Umbilical cord (tissue), 2 donors: ENCODE data around the gene TCEA3. TPM values are rescaled to one million over a fixed set of nuclear protein-coding genes. Genes with fewer than 3 reads are reported as not detected.

ENCODE experiments used
- DNase-seq: peaks from one replicate; pipeline ENCODE4 v3.0.0-alpha.2; 2015; ENCODE audit warnings: low spot score
- total RNA-seq: library from RNA; depleted of rRNA; stranded (reverse); fragments of >200 nt; gene quantifications from one replicate; pipeline ENCODE4 v1.2.3, GENCODE V29; 2014; ENCODE audit warnings: low replicate concordance; ENCODE audit not compliant: insufficient read depth

The TCEA3 gene
- total RNA-seq, 1 donor from 2014 or later = 44.8 TPM

GRCh38 chr1:23446661-23447310 lies 22.2 kb upstream of the TCEA3 start:
- DNase-seq = no peak

- DNase-seq = peak; percentile 70
These were observed 20.2 kb upstream of the TCEA3 start for GRCh38 chr1:23444596-23445390.

DNA sequence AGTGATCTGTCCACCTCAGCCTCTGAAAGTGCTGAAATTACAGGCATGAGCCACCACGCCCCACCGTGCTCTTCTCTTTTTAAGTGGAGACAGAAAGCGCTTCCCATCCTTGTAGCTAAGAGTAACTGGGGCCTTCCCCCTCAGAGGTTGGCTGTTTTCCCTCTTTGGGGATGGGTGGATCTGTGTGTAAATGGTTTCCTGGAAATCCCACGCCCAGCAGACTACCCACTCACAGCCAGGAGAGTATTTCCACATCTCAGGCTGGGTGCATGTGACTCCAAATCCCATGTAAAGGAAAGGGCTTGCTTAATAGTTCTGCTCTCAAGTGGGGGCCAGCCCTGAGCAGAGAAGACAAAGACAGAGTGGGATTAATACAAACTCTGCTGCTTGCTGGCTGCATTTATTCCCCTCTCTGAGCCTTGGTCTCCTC lies 19.6 kb upstream of the TCEA3 start:
- peak; percentile 97 for DNase-seq

- DNase-seq = no peak
These were observed 18.2 kb upstream of the TCEA3 start for GRCh38 chr1:23442751-23443150.

GRCh38 chr1:23441446-23442148 lies 17.0 kb upstream of the TCEA3 start:
- DNase-seq = no peak

DNA sequence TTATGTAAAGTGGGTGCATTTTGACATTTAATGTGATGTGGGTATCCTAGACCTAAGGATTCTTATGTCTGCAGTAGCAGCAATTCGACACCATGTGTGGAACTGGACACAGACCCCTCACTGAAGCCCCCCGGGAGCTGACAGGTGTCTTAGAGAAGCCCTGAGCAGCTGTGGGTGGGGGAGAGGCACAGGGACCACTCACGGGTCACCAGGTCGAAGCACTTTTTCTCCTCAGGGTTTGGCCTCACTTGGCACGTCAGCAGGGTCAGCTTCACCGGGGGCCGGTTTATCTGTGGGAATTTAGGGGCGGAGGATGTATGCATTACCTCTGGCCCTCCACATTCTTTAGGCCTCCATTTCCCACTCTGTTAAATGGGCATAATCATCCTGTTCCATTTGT lies 14.0 kb upstream of the TCEA3 start:
- no peak for DNase-seq

- no peak for DNase-seq
These were observed 12.8 kb upstream of the TCEA3 start for GRCh38 chr1:23437355-23437664.

- peak; percentile 19 for DNase-seq
These were observed 12.2 kb upstream of the TCEA3 start for GRCh38 chr1:23436520-23437354.

DNA sequence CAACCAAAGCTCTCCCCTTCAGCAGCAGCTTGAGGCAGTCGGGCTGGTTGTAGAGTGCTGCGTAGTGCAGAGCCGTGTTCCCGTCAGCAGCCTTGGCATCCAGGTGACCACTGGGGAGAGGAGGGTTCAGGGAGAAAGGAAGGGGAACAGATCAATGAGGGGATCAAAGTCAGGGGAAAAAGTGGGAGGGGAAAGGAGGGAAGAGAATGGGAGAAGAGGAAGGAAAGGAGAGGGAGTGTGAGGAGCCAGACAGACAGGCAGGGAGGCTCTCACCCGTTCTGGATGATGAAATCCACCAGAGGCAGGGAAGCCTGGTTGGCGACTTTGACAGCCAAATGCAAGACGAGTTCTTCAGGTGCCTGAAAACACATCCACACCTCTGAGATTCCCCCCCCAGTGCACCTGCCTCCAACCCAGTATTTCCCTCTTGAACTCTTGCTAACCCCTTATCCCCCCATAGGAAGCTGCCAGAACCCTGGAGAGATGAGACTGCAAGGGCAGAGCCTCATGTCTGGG lies 9.8 kb upstream of the TCEA3 start:
- DNase-seq = no peak

- DNase-seq = no peak
These were observed 8.6 kb upstream of the TCEA3 start for GRCh38 chr1:23433122-23433521.

DNA sequence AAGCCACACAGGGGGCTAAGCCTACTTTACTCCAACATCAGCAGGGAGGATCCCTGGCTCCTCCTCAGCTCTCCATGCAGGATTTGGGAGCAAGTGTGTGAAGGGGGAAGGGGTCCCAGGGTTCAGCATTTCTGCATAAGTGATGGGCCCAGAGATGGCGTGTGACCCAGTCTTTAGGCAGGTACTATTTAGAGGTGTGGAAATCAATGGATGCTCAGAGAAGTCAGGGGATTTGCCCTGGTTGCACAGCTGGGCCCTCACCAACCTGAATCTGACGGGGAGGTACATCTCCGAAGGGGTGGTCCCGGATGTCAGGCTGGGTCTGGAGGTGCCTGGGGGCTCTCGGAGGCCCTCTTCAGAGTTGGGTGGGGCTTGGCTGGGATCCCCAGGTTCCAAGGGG lies 6.9 kb upstream of the TCEA3 start:
- no peak for DNase-seq

- no peak for DNase-seq
These were observed 6.3 kb upstream of the TCEA3 start for GRCh38 chr1:23430803-23431202.

- no peak for DNase-seq
These were observed 3.8 kb upstream of the TCEA3 start for GRCh38 chr1:23428136-23428905.

DNA sequence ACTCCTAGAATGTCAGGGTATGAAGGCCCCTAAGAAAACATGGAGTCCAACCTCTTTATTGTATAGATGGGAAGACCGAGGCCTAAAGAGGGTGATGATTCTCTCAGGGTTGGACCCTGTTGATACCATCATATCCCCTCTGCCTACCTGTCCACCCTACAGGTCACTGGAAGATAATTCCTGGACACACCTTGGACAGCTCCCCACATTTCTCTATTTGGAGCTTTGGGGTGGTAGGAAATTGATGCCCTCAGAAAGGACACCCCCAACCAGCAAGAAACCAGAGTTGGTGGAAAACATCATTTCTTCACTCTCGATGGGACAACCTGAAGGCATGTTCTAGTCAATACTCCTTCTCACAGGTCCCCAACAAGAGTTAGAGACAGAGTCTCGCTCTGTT lies 3.0 kb upstream of the TCEA3 start:
- no peak for DNase-seq

DNA sequence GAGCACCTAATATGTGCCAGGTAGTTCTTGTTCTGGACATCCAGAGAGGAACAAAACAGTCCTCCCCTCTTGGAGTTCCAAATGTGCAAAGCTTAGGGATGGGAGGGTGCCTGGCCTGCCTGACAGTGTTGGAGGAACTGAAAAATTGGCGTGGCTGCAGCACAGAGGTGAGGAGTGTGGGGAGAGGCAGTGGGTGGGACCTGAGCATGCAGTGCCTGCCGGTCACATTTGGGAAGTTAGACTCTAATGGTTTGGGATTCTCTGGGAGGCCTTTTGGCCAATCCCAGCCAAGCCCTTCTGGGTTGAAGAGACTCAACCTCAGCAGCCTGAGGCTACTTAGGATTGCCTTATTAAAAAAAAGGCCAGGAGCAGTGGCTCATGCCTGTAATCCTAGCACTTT lies 2.3 kb upstream of the TCEA3 start:
- DNase-seq = no peak

DNA sequence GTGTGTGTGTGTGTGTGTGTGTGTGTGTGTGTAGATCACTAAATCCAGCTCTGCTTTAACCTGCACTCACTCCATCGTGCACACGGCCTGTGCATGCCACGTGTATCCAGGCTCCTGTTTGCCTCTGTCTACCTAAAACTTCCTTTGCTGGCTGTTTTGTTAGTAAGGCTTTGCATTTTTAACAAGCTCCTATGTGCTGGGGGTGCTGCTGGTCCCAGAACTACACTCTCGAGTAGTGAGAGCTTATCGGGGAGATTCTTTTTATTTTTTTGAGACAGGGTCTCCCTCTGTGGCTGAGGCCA lies 596 bp upstream of the TCEA3 start:
- DNase-seq = peak; percentile 50

DNA sequence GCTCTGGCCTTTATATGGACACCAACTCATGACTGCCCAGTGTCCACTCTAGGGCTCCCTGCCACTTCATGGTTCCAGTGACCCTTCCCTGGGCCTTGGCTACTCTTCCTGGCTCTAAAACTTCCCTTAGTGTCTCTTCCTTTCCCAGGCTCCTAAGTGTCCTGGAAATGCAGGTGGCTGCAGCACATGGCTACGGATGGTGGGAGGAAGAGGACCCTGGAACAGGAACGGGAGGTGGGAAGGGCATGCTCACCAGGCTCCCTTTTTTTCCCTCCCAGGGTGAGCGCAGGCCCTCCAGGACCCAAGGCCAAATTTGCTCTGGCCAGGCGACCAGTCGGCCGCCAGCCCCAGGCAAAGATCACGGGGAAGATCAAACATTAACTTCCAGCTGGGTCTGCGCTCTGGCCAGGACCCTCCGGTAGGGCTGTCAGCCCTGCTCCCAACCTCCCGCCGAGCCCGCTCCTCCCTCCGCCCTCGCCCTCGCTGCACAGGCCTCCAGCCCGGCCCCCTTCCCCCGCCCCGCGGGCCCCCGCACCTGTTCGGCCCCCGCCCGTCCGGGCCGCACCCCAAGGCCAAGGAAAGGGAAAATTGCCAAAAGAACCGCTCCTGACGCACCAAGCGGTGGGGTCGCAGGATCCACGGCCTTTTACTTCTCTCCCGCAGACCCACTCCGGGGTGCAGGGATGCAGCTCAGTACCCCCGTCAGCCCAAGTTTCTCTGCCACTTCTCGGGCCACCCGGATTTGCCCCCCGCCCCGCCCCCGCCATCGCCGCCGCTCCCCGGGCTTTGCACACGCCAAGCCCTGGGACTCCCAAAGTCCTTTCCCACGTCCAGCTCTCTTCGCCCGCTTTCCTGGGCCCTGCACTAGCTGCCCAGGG lies 894 bp downstream of the TCEA3 start:
- DNase-seq = peak; percentile 34

DNA sequence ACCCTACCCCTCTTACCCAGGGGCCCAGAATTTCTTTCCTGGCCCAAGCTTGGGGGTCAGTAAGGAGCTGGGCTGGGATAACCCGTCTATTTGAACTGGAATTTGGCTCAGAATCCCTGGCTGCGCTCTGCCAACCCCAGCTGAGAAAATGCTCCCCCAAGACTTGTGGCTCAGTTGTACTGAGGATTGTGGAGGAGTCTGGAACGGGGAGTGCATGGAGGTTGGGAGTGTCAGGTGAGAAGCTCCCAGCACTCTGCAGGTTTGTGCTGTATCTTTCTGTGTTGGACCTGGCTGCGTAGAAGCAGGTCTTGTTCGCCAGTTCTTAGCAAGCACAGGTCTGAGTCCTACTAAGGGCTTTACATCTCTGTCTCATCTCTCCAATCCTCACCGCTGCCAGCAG lies 1.6 kb downstream of the TCEA3 start:
- no peak for DNase-seq

DNA sequence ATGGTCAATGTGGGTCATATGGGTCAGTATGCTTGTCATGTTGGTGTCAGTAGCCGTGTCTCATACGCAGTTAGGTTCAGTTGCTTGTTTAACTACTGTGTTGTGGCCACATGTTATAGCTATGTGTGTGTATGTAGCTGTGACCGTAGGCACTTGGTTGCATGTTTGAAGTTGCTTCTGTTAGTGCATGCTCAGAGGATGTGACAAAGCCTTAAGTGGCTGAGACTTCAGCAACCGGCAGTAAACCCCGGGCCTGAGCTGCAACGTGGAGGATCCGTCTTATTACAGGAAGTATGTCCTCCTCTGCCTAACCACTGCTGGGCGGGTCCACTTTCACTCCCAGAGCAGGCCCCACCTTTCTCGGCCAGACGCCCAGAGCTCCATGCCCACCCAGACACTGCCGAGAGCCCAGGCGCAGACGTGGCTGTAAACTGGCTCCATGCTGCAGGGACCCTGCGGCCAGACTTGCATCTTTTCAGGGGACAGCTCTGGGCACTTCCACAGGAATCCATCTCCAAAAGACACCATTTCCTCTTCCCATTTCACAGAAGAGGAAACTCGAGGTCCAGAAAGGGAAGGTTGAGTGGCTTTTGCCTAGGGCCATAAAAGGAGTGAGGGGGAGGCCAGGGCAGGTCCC lies 2.2 kb downstream of the TCEA3 start:
- peak; percentile 97 for DNase-seq
